HG02588 (cell line): ENCODE measurements around the gene PRDM16.

Source experiments
- ATAC-seq: cut with Tn5 transposase; IDR thresholded peaks from one replicate; pipeline ENCODE4 v1.9.1; 2021; ENCODE audit warnings: mild to moderate bottlenecking, moderate library complexity; ENCODE audit not compliant: unreplicated experiment

The PRDM16 gene

DNA sequence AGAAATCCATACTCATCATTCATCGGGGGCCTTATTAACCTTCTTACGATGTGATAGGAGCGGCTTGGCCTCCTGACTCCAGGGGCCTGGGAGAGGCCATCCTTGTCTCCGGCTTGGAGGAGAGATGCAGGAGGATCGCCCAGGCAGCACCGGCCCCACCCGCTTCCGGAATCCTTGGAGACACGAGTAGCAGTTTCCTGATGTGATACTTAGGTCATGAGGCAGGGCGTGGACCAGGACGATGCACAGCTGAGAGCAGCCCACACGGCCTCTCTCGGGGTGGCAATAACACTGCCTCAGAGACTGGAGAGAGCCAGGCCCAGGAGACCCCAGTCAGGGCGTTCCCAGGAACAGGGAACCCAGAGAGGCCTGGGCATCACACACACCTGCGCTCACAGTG is 221.9 kb downstream of the PRDM16 start:
- ATAC-seq = no peak

DNA sequence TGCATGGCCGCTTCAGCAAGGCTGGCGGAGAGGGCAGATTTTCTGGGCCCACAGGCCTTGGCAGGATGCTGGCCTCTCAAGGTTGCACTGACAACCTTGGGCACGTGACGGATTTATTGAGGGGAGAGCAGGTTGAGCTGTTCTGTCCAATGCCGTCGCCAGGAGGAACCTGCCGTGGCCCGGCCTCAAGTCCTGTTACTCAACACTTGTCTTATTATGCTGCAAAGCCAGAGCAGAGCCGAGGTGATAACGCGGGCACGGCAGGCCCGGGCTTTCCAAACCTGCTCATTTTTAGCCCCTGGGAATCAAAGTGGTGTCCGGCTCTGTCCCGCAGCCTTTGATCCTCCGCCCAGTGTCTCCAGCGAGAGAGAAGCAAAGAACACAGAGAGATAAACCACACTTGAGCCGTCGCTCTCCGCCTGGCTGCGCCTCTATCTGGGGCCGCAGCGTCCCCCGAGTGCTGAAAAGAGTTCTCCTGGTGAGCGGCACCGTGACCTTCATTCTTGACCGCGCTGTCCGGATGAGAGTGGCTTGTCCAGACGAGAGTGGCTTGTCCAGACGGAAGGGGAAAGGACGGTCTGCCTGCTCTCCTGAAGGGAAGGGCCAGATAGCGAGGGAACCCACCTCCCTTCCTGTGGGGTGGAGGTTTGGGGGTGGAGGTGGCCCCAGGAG is 223.2 kb downstream of the PRDM16 start:
- no peak for ATAC-seq

DNA sequence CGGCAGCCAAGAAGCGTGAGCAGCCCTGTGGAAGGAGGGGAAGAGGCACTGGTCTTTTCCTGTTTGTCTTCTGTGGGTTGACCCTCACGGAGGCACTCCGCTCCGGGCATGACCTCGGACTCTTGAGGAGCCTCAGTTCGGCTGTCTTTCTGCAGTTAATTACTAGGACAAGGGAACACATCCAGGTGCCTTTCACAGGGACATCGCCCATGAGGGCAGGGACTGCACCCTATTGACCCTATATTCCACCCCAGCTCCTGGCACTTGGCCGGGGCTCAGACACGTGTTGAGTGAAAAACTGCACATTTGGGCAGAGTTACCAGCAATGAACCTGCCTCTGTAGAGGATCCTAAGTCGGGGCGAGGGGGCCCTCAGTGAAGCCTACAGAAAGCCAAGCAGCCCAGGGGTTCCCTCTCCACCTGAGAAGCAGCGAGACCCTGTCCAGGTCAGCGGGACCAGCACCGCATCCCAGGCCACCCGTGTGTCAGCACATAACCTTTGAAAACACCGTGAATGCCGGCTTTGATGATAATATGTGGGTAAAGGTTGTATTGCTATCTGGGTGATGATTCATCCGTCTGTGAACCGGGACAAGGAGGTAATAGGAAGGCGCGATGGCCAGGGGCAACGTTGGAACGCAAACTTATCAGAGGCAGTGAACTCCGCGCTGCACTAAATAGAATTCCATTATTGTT is 224.0 kb downstream of the PRDM16 start:
- ATAC-seq = no peak

GRCh38 chr1:3293563-3294080 is 224.6 kb downstream of the PRDM16 start:
- ATAC-seq = no peak

- no peak for ATAC-seq
Measured at GRCh38 chr1:3294450-3294849, 225.4 kb downstream of the PRDM16 start.

DNA sequence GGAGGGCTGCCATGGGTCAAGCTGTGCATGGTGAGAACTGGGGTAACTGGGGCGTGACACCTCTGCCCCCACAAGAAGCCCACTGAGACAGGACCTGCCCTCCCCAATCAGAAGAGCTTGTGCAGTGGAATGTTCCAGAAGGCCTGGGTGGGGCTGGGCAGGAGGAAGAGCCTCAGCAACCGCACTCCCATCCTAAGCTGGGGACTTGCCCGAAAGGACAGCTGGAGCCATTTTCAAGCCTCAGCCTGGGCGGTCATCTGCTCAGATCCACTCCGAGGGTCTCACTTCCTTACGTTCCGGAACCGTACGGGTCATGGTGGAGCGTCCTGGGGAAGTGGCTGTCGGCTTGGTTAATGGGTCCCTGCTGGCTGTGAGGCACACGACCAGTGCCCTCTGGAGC is 226.8 kb downstream of the PRDM16 start:
- ATAC-seq = no peak

DNA sequence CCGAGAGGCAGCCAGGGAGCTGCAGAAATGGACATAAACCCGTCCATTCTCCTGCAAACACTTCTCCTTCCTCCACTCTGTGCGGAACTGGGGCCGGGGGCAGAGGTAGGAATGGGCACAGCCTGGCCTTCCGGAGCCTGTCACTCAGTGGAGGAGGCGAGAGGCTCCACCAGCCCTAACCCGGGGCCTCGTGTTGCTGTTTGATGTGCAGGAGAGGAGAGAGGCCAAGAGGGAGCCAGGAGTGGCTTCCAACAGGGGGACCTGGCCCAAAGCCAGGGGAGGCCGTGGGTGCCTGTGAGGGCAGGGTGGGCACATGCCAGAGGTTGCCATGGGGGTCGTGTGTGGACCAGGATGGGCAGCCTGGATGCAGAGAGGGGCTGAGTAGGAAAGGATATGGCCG is 227.3 kb downstream of the PRDM16 start:
- no peak for ATAC-seq

DNA sequence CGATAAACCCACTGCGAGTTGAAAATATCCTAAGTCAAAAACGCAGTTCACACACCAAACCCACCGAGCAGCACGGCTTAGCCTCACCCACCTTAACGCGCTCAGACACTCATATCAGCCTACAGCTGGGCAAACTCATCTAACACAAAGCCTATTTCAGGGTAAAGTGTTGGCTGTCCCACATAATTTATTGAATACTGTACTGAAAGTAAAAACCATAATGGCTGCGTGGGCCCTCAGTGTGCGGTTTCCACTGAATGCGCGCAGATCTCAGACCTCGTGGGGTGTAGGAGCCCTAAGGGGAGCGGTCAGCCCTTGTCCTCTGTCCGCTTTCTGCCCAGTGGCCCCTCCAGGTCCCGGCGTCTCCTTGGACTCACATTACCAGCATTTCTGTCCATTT is 227.8 kb downstream of the PRDM16 start:
- no peak for ATAC-seq

- no peak for ATAC-seq
Measured at GRCh38 chr1:3297756-3298155, 228.8 kb downstream of the PRDM16 start.

- ATAC-seq = no peak
Measured at GRCh38 chr1:3298197-3298596, 229.2 kb downstream of the PRDM16 start.

DNA sequence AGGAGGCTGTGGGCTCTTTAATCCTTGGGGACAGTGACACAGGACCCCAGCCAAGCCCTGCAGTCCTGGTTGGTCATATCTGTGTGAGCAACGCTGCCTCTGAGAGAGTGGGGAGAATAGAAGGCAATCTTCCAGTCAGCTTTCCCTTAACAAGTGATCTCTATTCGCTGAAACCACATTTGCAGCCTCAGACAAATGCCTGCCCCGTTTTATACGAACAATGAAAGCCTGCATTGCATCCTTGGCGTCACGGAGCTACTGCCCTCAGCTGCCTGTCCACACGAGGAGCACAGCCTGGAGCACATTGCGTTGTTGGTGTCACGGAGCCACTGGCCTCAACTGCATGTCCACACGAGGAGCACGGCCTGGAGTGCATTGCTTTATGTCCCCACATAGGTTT is 235.2 kb downstream of the PRDM16 start:
- no peak for ATAC-seq

DNA sequence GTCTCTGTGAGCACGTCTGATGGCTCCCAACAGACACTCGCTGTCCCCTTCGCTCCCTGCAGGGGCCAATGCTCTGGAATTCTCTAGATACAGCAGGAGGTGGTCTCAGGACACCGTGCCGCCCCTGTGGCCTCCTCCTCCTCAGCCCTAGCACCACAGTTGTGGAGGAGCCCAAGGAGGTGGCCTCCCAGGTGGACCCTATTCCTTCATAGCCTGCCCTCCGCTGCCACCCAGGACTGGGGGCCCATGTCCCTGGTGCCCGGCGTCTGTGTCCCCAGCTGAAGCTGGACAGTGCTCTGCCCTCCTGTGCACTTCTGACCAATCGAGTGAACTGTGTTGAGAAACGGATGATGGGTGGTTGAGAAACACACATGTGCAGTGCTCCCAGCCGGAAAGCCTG is 235.7 kb downstream of the PRDM16 start:
- no peak for ATAC-seq

DNA sequence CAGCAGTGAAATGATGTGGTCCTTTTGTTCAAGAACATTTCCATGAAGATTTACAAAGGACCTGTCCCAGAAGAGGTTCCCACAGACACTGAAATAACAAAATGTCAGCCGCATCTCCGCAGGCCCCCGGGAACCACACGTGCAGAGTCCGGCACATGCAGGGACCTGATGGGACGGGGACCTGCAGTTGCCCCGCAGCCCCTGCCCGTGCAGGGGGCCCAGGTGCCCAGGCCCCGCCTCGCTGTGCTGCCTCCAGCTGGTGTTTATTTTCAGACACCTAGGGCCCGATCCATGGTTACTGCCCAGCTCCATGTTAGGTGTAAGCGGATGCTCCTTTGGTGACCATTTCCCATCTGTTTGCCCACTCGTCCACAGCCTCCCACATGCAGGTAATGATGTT is 236.2 kb downstream of the PRDM16 start:
- no peak for ATAC-seq

DNA sequence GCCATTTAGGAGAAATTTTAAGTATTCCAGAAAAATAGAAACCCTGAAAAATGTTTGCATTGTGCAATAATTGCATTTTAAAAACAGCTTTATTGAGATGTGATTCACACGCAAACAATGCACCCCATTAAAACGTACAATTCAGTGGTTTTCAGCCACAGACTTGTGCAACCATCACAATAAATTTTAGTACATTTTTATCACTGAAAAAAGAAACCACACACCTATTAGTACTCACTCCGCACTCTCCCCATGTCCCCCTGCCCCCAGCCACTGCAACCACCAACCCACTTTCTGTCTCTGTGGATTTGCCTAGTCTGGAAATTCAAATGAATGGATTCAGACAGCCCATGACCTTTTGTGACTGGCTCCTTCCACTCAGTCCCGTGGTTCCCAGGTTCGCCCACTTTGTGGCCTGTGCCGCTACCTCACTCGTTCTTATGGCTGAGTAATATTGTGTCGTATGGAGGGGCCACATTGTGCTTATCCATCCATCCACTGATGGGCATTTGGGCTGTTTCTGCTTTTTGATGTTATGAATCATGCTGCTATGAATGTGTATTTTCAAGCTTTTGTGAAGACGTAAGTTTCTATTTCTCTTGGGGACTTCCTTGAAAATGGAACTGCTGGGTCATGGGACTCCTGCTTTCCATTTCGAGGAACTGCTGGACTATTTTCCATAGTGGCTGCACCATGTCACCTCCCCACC is 237.7 kb downstream of the PRDM16 start:
- no peak for ATAC-seq

DNA sequence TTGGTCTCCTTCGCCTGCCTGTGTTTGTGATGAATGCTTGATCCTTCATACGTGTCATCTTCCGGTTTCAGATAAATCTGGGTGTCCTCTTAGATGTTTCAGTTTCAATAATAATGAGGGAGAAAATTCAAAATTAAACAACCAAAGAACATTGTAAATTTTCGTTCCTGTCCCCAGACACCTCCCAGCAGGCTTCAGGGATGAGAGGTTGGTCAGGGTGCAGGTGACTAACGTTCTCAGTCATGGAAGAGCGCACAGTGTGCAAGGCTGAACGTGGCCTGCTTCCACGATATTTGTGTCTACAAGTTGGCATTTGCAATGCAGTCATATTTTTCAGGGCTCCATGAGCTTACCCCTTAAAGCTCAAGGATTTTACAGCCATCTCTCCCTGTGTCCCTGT is 238.4 kb downstream of the PRDM16 start:
- no peak for ATAC-seq

- no peak for ATAC-seq
Measured at GRCh38 chr1:3308053-3308452, 239.1 kb downstream of the PRDM16 start.

DNA sequence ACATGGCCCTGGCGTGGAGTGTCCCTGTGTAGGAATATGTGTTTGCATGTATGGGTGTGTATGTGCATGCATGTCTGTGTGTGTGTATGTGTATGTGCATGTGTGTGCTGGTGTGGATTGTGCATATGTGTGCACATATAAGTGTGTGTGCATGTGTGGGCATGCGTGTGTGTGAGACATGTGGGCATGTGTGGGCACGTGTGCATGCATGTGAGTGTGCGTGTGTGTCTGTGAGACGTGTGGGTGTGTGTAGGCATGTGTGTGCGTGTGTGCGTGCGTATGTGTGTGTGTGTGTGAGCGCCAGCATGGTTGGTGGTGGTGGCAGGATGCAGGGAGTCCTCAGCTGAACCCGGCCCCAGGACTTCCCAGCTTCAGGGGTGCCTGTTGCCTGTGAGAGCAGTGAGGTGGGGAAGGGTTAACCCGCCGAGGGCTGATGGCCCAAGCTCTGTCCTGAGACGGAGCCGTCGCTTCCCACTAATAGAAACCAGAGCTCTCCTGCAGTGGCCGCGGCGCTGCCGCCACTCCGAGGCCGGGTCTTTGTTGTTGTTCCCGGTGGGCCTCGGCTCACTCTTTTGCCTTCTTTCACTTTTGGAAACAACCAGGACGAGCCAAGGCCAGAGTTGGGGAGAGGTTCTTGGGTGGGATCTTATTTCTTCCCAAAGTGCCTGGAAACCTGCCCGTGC is 241.9 kb downstream of the PRDM16 start:
- no peak for ATAC-seq

DNA sequence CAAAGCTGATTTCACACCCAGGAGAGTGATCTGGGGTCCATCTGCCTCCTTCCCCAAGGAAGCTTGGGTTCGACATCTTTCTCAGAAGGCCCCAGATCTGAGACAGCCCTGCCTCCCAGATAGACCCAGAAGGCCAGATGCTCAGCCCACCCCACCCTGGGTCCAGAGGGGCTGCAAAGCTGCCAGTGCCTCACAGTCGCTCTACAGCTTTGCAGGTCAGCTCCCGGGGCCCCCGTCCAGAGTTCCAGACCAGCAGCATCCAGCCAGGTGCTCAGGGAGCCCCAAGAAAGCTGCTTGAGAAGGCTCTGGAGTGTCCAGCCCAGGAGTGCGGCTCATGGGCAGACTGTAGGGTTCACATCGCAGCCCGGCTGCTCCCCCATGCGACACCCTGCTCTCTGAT is 242.7 kb downstream of the PRDM16 start:
- no peak for ATAC-seq

GRCh38 chr1:3312310-3312897 is 243.4 kb downstream of the PRDM16 start:
- ATAC-seq = no peak

- ATAC-seq = no peak
Measured at GRCh38 chr1:3312898-3313575, 244.0 kb downstream of the PRDM16 start.

DNA sequence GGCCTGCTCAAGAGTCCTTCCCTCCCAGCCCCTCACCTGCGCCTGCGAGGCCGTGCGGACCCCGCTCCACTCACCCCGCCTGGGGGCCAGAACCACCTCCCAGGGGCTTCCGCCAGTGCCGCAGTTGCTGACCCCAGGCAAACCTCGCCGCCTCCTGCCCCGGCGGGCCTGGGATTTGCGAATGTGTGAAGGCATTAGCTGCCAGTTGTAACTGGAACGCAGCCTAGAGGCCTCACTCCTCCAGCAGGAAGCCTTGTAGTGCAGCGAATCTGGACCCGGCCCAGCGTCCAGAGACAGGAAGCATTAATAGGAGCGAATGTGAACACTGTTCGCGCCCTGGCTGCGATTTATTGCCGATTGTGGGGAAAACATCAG is 244.6 kb downstream of the PRDM16 start:
- ATAC-seq = no peak
